ENCODE measurements around the gene PSMC4.

PSMC4 gene

GRCh38 chr19:39995794-39996193 is 24.8 kb downstream of the PSMC4 start:
- no peak for DNase-seq

DNA sequence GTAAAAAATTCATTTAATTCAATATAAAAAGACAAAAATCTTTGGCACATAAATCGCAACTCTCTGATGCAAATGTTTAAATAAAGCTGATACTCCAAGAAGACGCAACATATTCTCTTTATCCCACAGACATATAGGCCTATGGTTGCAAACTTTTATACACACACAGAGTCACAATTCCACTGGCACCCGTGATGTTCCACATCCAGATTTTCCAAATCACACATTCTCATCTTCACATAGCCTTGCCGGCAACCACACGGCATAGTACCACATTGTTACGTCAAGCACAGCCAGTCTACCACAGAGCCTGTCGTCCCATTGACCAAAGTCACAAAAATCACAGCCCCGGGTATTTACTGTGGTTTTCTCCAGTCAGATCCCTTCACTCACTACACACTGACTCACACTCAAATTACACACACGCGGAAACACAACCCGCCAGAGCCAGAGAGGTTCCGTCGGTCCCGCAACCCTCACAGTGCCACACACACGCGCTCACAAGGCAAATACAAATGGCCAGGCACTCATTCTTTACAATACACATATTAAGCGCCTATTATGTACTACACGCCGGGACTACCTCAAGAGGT is 25.3 kb downstream of the PSMC4 start:
- DNase-seq = peak; percentile 19

DNA sequence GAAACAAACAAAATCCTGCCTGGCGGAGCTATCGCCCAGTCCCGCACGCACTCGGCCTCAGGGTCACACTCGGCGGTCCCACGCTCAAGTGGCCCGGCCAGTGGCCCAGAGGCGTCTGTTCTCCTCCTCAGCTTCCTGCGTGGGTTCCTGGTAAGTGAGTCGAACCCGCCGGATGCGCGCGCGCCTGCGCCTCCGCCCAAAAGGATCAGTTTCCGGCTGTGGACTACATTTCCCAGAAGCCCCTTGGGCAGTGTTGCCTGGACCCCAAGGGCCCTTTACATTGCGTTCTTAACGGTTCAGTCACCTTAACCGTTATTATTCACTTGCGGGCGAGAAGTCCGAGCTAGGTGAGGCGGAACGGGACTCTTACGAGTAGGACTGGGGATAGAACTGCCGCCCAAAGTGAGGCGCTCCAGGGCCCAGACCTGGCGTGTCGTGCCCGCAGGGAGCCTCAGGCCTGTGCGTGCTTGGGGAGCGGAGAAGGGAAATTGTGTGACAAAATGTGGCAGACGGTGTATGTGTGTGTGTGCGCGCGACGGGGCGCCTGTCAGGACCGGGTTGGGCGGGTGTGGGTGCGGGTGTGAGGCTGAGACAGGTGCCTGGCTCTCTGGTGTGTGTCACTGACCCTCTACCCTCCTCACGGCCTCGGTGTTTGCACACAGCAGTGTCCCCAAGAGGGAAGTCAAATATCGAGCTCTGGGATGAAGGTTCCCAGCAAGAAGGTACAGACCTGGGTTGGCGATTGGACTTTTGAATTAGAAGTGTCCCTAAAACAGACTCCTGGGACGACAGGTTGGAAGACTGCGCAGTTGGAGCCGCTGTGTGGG is 26.1 kb downstream of the PSMC4 start, which contains the start of gene ZNF546:
Gene ZNF546 (plus strand): TSS at position 250 of the 827 bp plus-strand sequence. CDS start 1,267 bp downstream, outside the sequence.
- peak; percentile 87 for DNase-seq

DNA sequence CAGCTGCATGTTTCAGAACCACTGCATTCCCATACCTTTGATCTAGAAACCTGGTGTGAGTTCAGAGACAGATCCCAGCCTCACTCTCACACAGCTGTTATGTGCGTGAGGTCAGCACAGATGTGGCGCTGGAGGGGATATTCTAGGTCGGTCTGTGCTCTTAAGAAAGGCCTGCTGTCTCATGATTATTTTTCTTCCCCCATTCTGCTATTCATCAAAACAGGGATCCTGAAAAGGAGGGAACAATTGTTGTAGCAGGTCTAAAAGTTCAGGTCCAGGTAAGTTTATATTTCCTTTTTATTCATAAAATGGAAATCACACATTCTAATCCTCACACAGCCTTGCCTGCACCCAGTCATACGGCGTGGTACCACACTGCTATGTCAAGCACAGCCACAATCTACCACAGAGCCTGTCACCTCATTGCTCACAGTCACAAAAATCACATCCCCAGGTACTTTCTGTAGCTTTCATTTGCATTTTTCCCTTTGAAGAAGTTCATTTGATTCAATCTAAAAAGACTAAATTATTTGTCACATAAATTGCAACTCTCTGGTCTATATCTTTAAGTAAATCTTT is 26.8 kb downstream of the PSMC4 start:
- no peak for DNase-seq

GRCh38 chr19:39998501-39998900 is 27.5 kb downstream of the PSMC4 start:
- DNase-seq = no peak

- DNase-seq = no peak
Measured at GRCh38 chr19:40005691-40006272, 34.8 kb downstream of the PSMC4 start.

DNA sequence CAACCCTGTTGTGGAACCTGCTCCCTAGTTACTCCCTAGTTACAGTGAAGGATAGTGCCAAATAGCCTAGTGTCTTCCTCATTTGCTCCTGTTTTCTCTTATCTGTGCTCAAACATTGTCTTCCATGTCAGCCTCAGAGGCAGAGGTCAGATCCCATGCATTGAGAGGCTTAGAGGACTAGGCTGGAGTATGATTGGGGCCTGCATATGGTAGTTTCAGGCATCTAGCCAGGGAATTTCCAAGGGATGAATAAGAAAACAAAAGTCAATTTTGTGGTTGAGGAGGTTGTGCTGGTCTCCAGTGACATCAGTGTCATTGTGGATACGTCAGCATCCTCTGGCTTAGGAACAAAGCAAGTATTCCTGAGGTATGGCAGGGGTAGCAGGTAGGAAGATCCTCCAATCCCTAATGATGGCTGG is 35.3 kb downstream of the PSMC4 start:
- DNase-seq = no peak

GRCh38 chr19:40009674-40010073 is 38.7 kb downstream of the PSMC4 start:
- no peak for DNase-seq

- no peak for DNase-seq
Measured at GRCh38 chr19:40013991-40014390, 43.0 kb downstream of the PSMC4 start.

DNA sequence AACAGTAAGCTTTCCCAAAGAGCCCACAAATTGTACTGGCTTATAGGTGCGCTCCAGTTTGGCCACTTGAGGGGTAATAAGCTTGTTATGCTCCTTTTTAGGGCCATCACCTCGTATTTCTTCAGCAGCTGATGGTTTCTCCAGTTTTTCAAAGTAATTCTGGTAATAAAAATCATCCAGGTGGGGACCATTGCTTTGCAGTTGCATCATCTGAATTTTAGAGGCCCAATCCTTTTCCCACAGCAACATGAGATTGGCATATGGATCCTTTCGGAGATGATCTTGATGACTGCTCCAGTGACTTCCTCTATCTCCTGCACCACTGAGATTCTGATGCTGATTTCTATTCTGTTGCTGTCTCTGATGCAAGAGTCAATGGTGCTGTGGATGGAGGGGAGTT is 53.0 kb downstream of the PSMC4 start:
- DNase-seq = no peak

DNA sequence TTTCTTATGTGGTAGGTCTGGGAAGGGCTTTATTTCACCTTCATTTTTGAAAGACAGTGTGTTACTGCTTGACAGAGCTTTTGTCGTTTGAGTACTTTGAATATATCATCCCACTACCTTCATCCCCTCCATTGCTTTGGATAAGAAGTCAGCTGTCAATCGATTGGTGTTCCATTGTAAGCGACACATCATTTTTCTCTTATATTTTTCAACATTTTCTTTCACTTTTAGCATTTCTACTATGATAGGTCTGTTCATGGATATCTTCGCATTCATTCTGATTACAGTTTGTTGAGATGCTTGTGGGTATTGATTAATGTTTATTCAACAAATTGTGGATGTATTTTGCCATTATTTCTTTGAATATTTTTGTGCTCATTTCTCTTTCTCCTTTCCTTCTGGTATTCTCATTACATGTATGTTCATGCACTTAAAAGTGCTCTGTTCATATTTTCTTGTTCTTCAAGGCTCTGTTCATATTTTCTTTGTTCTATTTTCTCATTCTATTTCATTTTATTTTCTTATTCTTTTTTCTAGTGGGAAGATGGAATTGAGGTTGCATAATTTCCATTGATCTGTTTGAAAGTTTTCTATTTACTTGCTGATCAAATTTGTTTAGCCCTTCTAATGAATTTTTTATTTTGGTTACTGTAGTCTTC is 55.1 kb downstream of the PSMC4 start:
- no peak for DNase-seq

- DNase-seq = no peak
Measured at GRCh38 chr19:40026597-40026970, 55.6 kb downstream of the PSMC4 start.
